HG03025 (cell line): Measurements from ENCODE around the gene TOLLIP.
A peak's percentile ranks its signal among the peaks of the same experiment; 100 is the strongest.
"Not testable (repeated sequence)": the region's sequence is repeated elsewhere in the genome, so short reads cannot be mapped to it uniquely, and the experiment has no call there.

Source experiments
- ATAC-seq: cut with Tn5 transposase; IDR thresholded peaks from one replicate; pipeline ENCODE4 v1.9.1; 2021; ENCODE audit warnings: mild to moderate bottlenecking, moderate library complexity; ENCODE audit not compliant: unreplicated experiment, low FRiP score

Gene TOLLIP

GRCh38 chr11:1309498-1310317, at the start of gene TOLLIP:
Gene TOLLIP, minus strand, starts transcription at chr11:1309632. Its CDS starts 134 bp downstream, at chr11:1309498.
- ATAC-seq, result peak; percentile 80

GRCh38 chr11:1358931-1359330, 49.5 kb upstream of the TOLLIP start:
- ATAC-seq, result not testable (repeated sequence)

GRCh38 chr11:1358286-1358685, 48.9 kb upstream of the TOLLIP start:
- ATAC-seq, result no peak

DNA sequence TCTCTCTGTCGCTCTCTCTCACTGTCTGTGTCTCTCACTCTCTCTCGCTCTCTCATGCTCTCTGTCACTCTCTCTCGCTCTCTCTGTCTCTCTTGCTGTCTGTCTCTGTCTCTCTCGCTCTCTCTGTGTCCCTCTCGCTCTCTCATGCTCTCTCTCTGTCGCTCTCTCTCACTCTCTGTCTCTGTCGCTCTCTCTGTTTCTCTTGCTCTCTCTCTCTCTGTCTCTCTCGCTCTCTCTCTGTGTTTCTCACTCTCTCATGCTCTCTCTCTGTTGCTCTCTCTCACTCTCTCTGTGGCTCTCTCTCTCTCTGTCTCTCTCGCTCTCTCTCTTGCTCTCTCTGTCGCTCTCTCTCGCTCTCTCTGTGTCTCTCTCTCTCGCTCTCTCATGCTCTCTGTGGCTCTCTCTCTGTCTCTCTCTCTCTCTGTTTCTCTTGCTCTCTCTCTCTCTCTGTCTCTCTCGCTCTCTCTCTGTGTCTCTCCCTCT, 47.1 kb upstream of the TOLLIP start:
- no peak for ATAC-seq

DNA sequence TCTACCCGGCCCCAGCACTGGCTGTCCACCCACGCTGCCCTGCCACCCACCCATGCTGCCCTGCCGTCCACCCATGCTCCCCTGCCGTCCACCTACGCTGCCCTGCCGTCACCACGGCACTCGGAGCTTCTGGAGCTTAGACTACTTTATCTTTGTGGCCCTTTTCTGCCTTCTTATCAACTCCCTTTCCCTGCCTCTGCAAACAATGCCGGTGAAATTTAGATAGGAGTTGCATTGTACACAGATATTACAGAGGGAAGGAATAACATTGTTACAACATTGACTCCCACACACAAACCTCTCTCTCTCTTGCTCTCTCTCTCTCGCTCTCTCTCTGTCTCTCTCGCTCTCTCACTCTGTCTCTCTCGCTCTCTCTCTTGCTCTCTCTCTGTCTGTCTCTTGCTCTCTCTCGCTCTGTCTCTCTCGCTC, 46.6 kb upstream of the TOLLIP start:
- ATAC-seq, result no peak

DNA sequence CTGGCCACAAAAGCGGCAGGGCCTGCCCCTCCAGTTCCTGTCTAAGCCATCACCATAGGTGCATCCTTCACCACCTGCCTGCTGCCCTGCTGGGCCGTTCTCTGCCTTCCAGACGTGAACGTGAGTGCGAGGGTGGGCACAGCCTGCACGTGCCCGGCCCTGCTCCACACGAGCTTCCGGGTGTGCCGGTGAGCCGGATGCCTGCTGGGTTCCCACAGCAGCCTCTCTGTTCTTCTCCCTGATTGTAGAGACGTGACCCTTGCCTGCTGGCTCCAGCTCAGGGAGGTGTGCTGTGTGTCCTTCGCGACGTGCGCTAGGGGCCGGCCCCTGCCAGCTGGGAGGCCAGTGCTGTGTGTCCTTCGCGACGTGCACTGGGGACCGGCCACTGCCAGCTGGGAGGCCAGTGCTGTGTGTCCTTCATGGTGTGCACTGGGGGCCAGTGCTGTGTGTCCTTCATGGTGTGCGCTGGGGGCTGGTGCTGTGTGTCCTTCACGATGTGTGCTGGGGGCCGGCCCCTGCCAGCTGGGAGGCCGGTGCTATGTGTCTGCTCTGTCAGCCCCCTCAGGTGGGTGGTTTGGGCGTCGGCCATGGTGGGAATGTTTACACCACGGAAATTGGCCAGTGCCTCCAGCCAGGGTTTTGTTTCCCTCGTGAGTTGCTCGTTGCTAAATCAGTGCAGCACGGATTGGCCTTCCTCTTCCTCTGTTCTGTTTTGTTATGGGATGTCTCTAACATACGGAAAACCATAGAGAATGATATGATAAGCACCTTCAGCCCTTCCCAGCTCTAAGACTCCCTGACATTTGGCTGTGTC, 44.9 kb upstream of the TOLLIP start:
- no peak for ATAC-seq

DNA sequence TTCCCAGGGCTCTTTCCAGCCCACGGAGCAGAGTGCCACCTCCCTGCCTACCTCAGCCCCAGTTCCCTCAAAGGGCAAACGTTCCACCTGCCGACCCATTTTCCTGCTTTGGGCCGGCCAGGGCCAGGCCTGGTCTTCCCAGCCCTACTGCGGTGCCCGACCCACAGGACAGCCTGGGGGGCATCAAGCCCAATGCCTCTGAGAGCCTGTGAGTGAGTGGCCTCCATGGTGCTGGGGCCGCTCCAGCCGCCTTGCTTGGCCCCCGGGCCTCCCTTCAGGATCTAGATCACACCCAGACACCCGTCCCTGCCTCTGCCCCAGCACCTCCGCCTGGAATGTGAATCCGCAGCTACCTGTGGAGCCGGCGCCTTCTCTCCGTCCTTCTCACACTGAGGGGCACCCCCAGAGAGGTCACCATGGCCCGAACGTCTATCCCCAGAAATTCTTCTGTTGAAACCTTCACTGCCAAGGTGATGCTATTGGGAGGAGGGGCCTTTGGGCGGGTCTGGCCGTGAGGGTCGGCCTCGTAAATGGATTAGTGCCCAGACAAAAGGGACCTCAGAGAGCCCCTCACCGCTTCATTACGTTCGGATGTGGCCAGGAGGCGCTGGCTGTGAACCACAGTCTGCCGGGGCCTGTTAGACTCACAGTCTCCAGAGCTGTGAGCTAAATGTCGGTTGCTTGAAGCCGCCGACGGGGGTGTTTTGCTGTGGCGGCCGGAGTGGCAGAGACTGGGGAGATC, 44.1 kb upstream of the TOLLIP start:
- ATAC-seq, result no peak

DNA sequence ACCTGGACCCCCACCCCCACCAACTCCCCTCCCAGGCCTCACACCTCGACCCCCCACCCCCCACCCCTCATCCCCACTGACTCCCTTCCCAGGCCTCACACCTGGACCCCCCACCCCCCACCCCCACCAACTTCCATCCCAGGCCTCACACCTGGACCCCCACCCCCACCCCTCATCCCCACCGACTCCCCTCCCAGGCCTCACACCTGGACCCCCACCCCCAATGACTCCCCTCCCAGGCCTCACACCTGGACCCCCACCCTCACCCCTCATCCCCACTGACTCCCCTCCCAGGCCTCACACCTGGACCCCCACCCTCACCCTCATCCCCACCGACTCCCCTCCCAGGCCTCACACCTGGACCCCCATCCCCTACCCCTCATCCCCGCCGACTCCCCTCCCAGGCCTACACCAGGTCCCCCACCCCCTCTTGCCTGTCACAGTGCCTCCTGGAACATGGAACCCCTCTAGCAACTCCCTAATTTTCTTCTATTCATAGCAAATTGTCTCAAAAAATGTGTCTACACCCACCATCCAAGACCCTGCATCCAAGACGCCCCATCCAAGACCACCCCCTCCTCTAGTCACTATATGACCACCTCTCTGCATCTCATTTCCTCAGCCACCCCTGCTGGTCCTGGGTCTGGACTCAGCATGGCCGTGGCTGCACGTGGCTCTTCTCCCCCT, 43.4 kb upstream of the TOLLIP start:
- no peak for ATAC-seq

- ATAC-seq, result no peak
These were observed 42.0 kb upstream of the TOLLIP start for GRCh38 chr11:1351278-1351937.

- ATAC-seq, result no peak
These were observed 40.8 kb upstream of the TOLLIP start for GRCh38 chr11:1350086-1350725.

DNA sequence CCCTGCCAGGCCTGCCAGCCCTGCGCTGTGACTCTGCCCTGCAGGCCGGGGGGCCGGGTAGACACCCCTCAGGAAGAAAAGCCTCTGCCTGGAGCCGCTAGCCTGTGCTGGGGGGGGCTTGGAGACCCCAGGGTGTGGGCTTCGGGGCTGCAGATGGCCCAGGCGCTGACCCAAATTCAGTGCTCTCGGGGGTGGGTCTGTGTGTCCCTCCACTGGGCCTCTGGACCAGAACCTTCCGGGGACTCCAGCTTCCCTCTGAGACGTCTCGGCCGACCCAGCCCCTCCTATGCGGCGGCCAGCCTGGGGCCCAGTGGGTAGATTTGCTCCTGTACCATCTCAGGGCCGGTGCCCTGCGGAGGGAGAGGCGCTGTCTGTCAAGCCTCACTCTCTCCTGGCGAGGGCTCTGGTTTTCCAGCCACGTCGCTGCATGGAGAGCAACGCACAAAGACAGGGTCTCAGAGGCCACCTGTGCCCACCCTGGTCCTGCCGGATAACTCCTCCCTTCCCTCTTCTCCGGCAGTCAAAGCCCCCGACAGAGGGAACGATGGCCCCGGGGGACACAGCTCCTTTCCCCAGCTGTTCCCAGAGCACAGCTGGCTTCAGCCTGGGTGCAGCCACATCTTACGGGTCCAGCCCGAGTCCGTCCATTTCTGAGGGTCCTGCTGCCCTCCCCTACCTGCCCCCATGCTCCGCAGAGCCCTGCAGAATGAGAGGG, 40.1 kb upstream of the TOLLIP start:
- ATAC-seq, result no peak

- no peak for ATAC-seq
These were observed 39.4 kb upstream of the TOLLIP start for GRCh38 chr11:1348796-1349326.

- ATAC-seq, result no peak
These were observed 38.8 kb upstream of the TOLLIP start for GRCh38 chr11:1348146-1348795.

- not testable (repeated sequence) for ATAC-seq
These were observed 38.1 kb upstream of the TOLLIP start for GRCh38 chr11:1347411-1347999.

DNA sequence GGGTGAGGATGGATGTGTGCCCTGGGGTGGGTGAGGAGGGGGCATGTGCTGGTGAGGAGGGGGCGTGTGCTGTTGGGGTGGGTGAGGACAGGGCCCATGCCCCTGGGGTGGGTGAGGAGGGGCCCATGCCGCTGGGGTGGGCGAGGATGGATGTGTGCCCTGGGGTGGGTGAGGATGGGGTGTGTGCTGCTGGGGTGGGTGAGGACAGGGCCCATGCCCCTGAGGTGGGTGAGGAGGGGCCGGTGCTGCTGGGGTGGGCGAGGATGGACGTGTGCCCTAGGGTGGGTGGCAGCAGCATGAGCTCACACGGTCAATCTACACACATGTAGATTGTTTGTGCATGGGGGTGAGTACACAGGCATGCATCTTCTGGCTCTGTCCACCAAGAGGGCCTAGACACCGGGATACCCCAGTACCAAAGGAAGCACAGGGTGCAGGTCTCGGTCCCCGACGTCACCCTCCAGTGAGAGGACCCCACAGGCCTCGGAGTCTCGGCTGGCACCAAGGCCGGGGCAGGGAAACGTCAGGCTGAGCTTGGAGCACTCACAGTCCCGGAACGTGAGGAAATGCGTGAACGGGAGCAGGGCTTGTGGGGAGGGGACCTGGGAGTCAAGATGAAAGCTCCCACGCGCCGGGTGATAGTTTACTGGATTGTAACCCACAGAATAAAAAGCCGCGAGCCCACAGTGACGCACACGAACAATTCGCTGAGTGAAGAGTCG, 37.4 kb upstream of the TOLLIP start:
- no peak for ATAC-seq

- ATAC-seq, result no peak
These were observed 36.5 kb upstream of the TOLLIP start for GRCh38 chr11:1345737-1346513.
